CD4-positive, alpha-beta T cell treated with Interleukin-6 at 100 ng/mL for 8 hours (primary cell): ENCODE data around the gene NCAPG.
"Not testable (repeated sequence)": the region's sequence is repeated elsewhere in the genome, so short reads cannot be mapped to it uniquely, and the experiment has no call there.

Experiments used
- DNase-seq: peaks from one replicate; pipeline ENCODE4 v3.0.0-alpha.2; 2020; ENCODE audit warnings: mixed read lengths, low spot score

NCAPG gene

DNA sequence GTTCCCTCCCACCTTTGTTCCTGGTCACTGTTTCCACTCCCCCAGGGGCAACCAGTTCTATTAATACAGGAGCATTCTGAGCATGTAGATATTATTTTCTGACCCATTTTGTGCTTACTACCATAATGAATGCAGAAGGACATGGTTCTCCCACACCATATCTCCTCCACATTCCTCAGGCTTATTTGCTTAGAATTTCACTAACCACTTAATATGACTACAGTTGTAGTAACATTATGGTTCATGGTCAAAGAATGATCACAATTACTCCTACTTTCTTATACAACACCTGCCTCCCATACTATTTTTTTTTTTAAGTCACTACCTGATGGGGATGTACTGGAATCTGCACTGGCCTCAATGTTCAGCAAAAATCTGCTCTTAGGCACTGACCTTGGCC lies 21.8 kb upstream of the NCAPG start:
- DNase-seq = no peak

DNA sequence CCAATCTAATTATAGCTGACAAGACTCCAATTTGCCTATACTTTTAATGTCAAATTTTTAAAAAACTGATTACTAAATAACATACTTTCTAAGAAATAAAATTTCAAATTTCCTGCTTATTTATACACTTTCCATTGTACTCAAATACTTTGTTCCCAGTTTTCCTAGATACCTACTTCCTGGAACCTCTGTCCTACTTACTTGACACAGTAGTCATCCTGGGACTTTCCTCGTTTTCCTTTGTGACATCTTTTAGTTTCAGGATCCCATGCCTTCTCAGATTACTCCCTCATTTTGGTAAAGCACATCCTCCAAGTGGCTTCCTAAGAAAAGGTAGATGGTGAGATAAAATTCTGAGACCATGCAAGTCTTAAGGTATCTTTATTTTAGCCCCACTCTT lies 16.0 kb upstream of the NCAPG start:
- DNase-seq = no peak

DNA sequence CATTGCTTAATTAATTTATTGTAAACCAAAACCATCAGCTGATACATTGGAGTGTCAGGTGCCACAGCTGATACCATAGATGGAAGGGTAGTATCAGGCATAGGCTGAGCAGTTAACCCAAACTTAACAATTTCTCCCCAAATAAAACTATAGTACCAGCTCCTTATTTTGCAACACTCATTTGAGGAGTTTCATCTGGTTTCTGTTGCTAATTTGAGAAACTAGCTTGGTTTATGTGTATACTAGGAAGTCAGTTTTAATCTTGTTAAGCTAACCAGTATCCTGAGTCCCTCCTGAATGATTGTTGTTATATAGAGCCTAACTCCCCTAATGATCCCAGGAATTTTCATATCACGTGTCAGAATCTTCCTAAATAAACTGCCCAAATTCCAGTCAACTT lies 13.0 kb upstream of the NCAPG start:
- no peak for DNase-seq

DNA sequence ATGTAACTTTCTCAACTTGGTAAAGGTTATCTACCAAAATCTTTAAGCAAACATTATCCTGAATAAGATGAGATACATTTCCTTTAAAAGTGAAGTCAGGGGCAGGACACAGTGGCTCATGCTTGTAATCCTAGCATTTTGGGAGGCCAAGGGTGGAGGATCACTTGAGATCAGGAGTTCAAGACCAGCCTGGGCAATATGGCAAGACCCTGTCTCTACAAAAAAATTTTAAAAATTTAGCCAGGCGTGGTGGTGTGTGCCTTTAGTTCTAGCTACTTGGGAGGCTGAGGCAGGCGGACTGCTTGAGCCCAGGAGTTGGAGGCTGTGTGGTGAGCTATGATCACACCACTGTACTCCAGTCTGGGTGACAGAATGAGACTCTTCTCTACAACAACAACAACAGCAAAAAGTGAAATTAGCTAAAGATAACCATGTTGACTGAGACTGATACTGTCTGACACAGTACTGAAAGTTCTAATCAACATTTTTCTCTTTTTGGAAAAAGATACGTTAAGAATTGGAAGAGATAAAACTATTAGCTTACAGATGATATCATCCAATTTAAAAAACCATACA lies 5.1 kb upstream of the NCAPG start:
- DNase-seq = no peak

DNA sequence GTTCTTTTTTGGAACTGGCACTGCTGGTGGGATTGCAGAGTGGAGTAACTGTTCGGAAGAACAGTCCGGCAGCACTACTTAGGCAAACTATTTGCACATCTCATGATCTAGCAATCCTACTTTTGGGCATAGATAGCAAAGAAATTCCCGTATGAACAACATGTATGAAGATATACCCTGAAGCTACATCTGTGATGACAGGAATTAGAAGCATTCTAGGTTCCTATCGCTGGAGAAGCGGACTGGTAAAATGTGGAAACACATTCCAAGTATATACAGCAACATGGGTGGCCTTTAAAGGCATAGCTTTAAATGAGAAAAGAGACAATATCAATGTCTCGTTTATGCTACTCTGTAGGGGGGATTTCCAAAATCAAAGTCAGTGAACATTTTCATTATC lies 3.3 kb upstream of the NCAPG start:
- no peak for DNase-seq

DNA sequence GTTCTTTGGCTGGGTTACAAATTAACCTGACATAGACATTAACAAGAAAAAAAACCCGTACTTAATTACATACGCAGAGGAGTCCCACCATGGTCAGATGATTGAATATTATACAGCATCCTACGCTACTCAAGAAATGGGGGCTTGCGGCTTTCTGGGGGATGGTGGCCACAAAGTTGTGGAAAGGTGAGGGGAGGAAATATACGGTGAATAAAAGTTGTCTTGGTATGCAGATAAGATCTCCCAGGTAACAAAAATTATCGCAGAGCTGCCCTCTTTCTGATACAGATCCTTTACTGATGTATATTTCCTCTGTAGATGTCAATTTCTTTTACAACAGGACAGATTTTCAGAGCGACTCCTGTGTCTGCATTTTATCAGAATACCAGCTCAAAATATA lies 1.1 kb upstream of the NCAPG start:
- no peak for DNase-seq

DNA sequence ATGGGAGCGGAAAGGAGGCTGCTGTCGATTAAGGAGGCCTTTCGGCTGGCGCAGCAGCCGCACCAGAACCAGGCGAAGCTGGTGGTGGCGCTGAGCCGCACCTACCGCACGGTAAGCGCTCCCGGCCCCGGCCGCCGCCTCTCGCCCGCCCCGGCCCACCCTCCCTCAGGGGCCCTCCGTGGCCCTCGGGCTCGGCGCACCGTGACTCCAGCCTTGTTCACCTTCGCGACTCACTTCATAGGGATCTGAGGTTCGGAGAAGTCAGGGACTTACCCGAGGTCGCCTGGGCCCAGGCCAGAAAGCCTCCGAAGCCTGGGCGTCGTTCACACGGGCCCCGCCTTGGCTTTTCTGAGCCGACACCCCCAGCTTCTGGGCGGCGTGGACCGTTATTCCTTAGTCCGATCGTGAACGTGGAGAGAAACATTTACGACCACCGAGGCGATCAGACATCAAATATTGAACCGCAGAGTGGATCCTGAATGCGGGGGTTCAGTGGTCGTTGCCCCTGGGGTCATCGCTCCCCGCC lies 362 bp downstream of the NCAPG start:
- no peak for DNase-seq

DNA sequence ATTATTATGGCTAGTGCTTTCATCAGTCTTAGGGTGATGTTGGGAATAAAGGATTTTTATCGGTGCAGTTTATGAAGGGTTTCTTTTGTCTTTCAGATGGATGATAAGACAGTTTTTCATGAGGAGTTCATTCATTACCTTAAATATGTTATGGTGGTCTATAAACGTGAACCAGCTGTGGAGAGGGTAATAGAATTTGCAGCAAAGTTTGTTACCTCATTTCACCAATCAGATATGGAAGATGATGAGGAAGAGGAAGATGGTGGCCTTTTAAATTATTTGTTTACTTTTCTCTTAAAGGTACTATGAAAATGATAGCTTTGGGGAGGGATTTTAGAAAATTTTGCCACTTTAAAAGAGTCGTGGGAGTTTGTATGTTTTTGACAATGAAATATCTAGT lies 1.3 kb downstream of the NCAPG start:
- no peak for DNase-seq

DNA sequence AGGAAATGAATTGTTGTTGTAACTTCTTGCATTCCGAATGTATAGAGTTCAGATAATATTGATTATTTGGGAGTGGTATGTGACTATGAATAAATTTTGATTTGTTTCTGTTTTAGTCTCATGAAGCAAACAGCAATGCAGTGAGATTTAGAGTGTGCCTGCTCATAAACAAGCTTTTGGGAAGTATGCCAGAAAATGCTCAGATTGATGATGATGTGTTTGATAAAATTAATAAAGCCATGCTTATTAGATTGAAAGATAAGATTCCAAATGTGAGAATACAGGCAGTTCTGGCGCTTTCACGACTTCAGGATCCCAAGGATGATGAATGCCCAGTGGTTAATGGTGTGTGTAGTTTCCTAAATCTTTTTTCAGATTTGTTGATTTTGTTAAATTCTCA lies 2.0 kb downstream of the NCAPG start:
- no peak for DNase-seq

DNA sequence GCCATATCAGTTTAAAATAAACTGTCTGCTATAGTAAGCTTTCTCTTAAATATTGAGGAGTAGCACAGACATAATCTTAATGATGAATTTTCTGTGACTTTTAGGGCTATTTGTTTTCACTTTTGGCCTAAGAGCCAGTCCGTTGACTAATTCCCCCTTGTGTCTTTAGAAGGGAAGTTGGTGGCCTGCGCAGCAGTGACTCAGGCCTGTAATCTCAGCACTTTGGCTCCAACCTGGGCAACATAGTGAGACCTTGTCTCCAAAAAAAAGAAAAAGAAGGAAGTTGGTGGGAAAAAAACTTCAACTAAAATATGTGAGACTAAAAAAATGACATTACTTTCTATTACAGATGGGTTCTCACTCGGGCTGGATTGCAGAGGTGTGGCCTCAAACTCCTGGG lies 3.4 kb downstream of the NCAPG start:
- no peak for DNase-seq

DNA sequence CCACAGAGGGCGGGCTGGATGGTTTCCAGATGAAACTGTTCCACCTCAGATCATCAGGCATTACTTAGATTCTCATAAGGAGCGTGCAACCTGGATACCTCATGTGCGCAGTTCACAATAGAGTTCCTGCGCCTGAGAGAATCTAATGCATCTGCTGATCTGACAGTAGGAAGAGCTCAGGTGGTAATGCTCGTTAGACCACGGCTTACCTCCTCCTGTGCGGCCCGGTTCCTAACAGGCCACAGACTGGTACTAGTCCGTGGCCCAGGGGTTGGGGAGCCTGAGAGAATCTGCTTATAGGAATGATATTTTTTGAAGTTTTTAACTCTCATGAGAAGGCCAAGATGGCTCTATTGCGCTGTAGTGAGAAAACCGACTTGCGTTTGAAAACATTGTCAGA lies 5.4 kb downstream of the NCAPG start:
- no peak for DNase-seq

DNA sequence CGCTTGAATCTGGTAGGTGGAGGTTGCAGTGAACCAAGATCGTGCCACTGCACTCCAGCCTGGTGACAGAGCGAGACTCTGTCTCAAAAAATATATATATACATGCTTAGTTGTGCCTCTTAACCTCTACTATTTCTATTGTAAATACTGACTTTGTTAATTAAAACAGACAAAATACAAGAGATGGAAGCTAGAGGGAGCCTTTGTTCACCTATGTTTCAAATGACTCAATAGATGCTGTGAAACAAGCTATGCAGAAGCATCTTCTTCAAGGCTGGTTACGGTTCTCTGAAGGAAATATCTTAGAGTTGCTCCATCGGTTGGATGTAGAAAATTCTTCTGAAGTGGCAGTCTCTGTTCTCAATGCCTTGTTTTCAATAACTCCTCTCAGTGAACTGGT lies 6.2 kb downstream of the NCAPG start:
- peak; percentile 50 for DNase-seq

DNA sequence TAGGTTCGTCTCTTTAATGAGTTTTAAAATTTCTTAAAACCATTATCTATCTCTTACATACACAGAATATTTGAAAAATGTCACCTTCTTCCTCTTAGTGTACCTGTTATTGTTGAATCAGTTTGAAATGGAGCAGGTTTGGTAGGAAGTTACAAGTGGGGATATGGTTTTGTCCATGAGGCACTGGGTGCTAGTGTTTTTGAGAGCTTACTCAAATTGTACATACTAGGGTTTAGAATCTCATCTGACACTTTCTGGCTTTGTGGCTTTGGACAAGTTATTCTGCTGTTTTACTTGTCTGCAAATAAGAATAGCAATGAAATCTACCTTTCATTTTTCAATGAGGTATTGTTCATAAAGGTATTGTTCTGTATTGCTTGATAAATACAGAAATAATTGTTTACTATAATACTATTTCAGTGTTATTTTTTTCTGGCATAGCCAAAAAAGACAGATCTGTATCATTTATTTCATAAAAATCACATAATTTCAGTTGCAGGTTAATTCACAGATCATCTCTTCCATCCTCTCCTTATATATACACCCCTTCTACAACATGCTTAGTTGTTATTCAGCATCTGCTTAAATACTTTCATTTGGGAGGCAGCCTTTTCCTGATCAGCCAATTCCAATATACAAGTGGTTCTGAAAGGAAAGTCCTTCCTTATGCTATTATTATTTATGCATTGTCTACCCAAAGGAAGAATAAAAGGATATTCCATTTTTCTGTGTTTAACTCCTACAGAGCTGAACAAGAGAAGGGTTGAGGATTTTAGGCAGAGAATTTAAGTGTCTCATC lies 13.3 kb downstream of the NCAPG start:
- DNase-seq = no peak

DNA sequence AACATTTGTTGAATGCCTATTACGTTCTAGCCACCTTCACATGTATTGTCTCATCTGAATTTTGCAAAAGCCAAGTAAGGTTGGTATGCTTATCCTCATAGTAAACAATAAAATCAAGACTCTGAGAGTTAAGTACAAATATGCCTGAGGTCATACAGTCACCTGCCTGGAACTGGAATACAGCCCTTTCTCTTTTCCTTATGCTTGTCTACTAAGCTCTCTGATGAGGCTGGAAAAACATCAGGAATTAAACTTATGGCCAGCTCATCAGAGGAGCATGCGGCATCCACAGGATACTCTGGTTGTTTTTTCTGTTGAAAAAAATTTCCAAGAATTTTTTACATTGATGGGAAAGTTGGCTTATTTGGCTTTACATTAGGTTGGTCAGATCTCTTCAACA lies 35.5 kb downstream of the NCAPG start:
- DNase-seq = no peak

DNA sequence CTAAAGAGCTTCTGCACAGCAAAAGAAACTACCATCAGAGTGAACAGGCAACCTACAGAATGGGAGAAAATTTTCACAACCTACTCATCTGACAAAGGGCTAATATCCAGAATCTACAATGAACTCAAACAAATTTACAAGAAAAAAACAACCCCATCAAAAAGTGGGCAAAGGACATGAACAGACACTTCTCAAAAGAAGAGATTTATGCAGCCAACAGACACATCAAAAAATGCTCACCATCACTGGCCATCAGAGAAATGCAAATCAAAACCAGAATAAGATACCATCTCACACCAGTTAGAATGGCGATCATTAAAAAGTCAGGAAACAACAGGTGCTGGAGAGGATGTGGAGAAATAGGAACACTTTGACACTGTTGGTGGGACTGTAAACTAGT lies 39.5 kb downstream of the NCAPG start:
- not testable (repeated sequence) for DNase-seq

DNA sequence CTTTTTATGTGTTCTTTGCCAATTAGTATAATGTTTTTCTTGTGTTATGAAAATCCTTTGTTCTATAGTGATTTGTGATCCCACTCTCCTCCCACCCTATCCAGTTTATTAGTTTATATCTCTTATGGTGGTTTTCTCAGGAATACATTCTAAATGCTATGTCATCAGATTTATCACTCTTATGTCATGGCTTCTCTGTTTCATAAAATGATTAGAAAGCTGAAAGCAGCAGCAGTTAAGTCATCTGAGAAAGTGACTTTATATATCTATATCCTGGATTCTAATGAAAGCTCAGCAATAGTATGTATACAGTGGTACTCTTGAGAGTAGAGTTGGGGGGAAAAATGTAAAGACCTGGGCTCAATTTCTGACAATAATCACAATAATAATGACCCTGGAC lies 41.2 kb downstream of the NCAPG start:
- no peak for DNase-seq

DNA sequence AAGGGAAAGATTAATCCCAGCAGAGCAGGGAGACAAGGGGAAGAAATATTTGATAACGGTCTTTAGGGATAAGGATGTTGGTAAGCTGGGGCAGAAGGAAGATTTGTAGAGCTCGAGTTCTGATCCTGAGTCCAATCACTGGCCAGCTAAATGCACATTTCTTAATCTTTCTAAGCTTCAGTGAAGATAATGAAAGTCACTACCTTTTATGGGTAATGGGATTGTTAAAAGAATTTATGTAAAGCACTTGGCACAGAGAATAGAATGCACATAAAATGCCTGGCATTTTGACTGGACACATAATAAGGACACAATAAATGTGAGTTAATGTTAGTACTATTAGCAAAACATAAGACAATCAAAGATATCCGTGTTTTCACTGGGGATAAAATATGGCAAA lies 43.3 kb downstream of the NCAPG start:
- DNase-seq = no peak

DNA sequence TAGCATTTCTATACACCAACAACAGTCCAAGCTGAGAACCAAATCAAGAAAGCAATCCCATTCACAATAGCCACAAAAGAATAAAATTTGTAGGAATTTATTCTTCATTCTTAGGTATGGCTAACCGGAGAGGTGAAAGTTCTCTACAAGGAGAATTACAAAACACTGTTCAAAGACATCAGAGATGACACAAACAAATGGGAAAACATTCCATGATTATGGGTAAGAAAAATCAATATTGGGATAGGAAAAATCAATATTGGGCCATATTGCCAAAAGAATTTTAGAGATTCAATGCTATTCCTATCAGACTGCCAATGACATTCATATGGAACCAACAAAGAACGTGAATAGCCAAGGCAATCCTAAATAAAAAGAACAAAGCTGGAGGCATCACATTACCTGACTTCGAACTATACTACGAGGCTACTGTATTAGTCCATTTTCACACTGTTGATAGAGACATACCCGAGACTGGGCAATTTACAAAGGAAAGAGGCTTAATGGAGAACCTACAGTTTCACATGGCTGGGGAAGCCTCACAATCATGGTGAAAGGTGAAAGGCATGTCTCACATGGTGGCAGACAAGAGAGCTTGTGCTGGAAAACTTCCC lies 49.1 kb downstream of the NCAPG start:
- DNase-seq = no peak

DNA sequence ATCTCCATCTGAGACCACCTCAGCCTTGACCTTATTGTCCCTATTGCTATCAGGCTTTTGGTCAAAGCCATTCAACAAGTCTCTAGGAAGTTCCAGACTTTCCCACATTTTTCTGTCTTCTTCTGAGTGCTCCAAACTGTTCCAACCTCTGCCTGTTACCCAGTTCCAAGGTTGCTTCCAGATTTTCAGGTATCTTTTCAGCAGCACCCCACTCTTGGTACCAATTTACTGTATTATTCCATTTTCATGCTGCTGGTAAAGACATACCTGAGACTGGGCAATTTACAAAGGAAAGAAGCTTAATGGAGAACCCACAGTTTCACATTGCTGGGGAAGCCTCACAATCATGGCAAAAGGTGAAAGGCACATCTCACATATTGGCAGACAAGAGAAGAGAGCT lies 51.1 kb downstream of the NCAPG start:
- DNase-seq = not testable (repeated sequence)

DNA sequence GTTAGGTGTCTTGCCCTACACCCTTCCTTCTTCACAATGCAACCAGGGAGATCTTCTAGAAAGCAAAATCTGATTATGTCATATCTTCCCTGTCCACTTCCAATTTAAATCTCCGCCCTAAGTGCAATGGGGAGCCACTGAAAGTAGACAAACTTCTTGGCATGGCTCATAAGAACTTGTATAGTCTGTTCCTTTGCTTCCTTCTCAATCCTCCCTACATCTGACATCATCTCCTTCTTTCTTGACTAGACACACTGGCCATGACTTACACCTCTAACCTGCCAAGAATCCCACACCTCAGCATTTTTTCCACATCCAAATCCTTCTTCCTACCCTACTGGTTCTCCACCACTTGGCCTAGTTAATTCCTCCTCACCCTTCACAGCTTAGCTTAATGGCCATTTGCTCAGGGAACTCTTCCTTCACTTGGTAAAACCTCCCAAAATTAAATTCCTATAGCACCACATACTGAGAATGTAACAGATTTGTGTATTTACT lies 55.1 kb downstream of the NCAPG start:
- no peak for DNase-seq

DNA sequence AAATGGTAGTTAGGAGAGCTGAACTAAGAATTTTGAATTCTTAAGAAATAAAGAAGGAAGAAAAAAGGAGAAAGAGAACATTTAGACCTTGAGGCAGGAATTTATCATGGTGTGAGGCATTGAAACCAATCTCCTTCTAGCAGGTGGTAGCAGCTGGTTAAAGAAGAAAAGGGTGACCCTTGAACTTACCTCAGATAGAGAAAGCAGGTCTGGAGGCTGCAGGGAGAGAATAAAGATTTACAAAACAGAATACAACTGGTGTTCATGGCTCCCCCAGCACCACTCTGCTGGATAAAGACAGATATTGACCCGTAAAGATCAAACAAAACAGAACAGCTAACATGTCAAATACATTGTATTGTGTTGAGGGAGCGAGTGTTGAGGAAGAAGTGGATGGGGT lies 56.0 kb downstream of the NCAPG start:
- no peak for DNase-seq

DNA sequence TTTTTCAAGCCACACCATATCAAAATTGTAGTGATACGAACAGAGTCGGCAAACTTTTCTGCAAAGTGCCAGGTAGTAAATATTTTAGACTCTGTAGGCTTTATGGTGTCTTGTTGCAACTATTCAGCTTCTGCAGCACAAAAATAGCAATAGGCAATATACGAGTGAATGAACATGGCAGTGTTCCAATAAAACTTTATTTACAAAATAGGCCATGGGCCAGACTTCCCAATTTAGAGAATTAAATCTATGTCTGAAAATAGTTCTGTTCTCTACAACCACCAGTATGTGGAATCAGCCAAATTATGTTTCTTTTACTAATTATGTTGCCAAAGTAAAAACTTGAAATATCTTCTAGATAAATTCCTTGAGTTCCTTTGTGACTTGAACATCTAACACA lies 56.5 kb downstream of the NCAPG start:
- DNase-seq = no peak

DNA sequence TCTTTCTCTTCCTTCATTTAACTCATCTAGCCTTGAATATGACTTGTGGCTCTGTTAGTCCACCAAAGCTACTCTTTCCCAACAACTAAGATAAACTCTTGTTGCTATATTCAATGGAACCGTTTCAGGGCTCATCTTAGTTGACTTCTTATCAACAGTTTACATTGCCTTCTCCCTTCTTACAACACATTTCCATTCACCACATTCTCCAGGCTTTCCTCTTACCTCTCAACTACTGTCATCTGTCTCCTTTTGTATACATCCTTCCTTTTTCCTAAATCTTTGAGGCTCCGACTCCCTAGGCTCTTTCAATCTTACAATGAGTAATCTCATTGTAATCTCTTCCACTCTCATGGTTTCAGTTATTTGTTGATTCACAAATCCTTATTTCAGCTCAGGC lies 58.5 kb downstream of the NCAPG start:
- DNase-seq = no peak
